ENCODE data around the gene CARS1. TPM values are rescaled to one million over a fixed set of nuclear protein-coding genes. Genes with fewer than 3 reads are reported as not detected.

Gene CARS1
- polyA plus RNA-seq, 1 of the 3 experiments (the other 2 are of a cell fraction): 52.1 TPM

DNA sequence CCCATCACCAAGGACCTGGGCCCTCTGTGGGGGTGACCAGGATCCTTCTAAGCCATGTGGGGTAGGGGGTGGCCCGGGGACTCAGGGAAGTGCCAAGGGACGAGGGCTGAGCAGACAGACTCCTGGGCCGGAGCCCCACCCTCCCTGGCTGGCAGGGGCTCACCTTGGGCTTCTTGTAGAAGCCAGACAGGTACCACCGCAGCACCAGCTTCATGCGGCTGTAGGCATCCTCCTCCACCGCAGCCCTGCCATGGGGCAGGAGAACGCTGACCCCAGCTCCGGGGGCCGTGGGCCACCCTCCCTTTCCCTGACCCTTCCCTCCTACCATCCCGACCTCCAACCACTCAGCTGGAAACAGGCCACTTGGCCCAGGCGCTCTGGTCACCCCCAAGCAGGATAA lies 45.9 kb upstream of the CARS1 start:
- Histone ChIP-seq H3K4me1 (ENCODE audit: control insufficient read depth in 1 of 2, insufficient read depth in 2 of 2, low read depth in 1 of 2, low read length in 1 of 2) (no peaks in the 10 kb centered on the region), H3K79me2 (ENCODE audit: insufficient read depth) (no peaks in the 10 kb centered on the region), H3K9me2 (no peaks in the 10 kb centered on the region), H3F3A (replicated peaks; ENCODE audit: insufficient read depth) (no peaks in the 10 kb centered on the region), H3K27me3 (ENCODE audit: insufficient read depth) (no peaks in the 10 kb centered on the region), H2AFZ (ENCODE audit: low read depth) (no peak overlapping the region), H4K20me1 (ENCODE audit: insufficient read depth) (no peaks in the 10 kb centered on the region), H3K9ac (no peak overlapping the region), H3K4me3 (ENCODE audit: low read depth in 2 of 2, low read length in 1 of 2) (no peak overlapping the region), H3K36me3 (replicated peaks in 1 of 2; ENCODE audit: control insufficient read depth in 1 of 2, insufficient read depth in 2 of 2, low read length in 1 of 2) (peaks cover 0 to 5% of the 10 kb centered on the region in 2 experiments), H3K9me3 (no peaks in the 10 kb centered on the region), H3K4me2 (no peak overlapping the region), H3K27ac (ENCODE audit: low read depth in 2 of 2, low read length in 1 of 2) (no peak overlapping the region)
- WGBS (ENCODE audit: low lambda C conversion rate): 81% methylated on average over 5 of the region's 11 CpGs
- POLR2A ChIA-PET: no interaction called here
- TF ChIP-seq, protein P1, sequence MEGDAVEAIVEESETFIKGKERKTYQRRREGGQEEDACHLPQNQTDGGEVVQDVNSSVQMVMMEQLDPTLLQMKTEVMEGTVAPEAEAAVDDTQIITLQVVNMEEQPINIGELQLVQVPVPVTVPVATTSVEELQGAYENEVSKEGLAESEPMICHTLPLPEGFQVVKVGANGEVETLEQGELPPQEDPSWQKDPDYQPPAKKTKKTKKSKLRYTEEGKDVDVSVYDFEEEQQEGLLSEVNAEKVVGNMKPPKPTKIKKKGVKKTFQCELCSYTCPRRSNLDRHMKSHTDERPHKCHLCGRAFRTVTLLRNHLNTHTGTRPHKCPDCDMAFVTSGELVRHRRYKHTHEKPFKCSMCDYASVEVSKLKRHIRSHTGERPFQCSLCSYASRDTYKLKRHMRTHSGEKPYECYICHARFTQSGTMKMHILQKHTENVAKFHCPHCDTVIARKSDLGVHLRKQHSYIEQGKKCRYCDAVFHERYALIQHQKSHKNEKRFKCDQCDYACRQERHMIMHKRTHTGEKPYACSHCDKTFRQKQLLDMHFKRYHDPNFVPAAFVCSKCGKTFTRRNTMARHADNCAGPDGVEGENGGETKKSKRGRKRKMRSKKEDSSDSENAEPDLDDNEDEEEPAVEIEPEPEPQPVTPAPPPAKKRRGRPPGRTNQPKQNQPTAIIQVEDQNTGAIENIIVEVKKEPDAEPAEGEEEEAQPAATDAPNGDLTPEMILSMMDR (IDR thresholded peaks at IDR 0.05): no peak
- TF ChIP-seq JUND (IDR thresholded peaks at IDR 0.05) (no peak), CHD2 (IDR thresholded peaks at IDR 0.05; ENCODE audit: low read length, partially characterized antibody) (no peak), YY1 (IDR thresholded peaks at IDR 0.05; ENCODE audit: low read depth) (no peak), MEF2A (IDR thresholded peaks at IDR 0.05; ENCODE audit: borderline replicate concordance, low read depth) (no peak), NRF1 (IDR thresholded peaks at IDR 0.05; ENCODE audit: low read depth, low read length) (no peak), RFX5 (IDR thresholded peaks at IDR 0.05; ENCODE audit: low read length) (no peak), MXI1 (IDR thresholded peaks at IDR 0.05; ENCODE audit: low read depth, low read length) (no peak), RCOR1 (IDR thresholded peaks at IDR 0.05; ENCODE audit: low read length) (no peak), TCF12 (IDR thresholded peaks at IDR 0.05) (no peak), SMC3 (IDR thresholded peaks at IDR 0.05; ENCODE audit: low read depth, low read length) (no peak), GATA2 (CRISPR knock-in tag; IDR thresholded peaks at IDR 0.05) (no peak), FOXJ3 (CRISPR knock-in tag; IDR thresholded peaks at IDR 0.05) (no peak), GABPA (IDR thresholded peaks at IDR 0.05; ENCODE audit: low read depth) (no peak), RXRA (IDR thresholded peaks at IDR 0.05; ENCODE audit: borderline replicate concordance, low read depth) (no peak), ELF1 (IDR thresholded peaks at IDR 0.05) (no peak)
- TF ChIP-seq, protein P2, sequence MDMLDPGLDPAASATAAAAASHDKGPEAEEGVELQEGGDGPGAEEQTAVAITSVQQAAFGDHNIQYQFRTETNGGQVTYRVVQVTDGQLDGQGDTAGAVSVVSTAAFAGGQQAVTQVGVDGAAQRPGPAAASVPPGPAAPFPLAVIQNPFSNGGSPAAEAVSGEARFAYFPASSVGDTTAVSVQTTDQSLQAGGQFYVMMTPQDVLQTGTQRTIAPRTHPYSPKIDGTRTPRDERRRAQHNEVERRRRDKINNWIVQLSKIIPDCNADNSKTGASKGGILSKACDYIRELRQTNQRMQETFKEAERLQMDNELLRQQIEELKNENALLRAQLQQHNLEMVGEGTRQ (IDR thresholded peaks at IDR 0.05; ENCODE audit: borderline replicate concordance, low read depth, low read length): no peak
- TF ChIP-seq, protein P3, sequence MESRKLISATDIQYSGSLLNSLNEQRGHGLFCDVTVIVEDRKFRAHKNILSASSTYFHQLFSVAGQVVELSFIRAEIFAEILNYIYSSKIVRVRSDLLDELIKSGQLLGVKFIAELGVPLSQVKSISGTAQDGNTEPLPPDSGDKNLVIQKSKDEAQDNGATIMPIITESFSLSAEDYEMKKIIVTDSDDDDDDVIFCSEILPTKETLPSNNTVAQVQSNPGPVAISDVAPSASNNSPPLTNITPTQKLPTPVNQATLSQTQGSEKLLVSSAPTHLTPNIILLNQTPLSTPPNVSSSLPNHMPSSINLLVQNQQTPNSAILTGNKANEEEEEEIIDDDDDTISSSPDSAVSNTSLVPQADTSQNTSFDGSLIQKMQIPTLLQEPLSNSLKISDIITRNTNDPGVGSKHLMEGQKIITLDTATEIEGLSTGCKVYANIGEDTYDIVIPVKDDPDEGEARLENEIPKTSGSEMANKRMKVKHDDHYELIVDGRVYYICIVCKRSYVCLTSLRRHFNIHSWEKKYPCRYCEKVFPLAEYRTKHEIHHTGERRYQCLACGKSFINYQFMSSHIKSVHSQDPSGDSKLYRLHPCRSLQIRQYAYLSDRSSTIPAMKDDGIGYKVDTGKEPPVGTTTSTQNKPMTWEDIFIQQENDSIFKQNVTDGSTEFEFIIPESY (IDR thresholded peaks at IDR 0.05; ENCODE audit: borderline replicate concordance, low read depth): no peak
- TF ChIP-seq, protein P4, sequence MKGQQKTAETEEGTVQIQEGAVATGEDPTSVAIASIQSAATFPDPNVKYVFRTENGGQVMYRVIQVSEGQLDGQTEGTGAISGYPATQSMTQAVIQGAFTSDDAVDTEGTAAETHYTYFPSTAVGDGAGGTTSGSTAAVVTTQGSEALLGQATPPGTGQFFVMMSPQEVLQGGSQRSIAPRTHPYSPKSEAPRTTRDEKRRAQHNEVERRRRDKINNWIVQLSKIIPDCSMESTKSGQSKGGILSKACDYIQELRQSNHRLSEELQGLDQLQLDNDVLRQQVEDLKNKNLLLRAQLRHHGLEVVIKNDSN (IDR thresholded peaks at IDR 0.05; ENCODE audit: borderline replicate concordance, low read depth): no peak
- peak; percentile 34 for DNase-seq
- CTCF ChIA-PET: interaction anchor here (1.1 to 1.4 kb wide), 2 partner anchors 11 to 114 kb away, joined by 3 to 9 read pairs; no protein-coding TSS in a partner anchor
